HG03575 (cell line): ENCODE measurements around the gene AMTN.
"Not testable (repeated sequence)": the region's sequence is repeated elsewhere in the genome, so short reads cannot be mapped to it uniquely, and the experiment has no call there.

Experiments
- ATAC-seq: cut with Tn5 transposase; IDR thresholded peaks from one replicate; pipeline ENCODE4 v1.9.1; 2021; ENCODE audit not compliant: unreplicated experiment, insufficient number of reproducible peaks, low FRiP score; ENCODE audit errors: extremely low read depth

The AMTN gene

GRCh38 chr4:70518269-70518668, at the start of gene AMTN:
TSS of gene AMTN (plus strand) at chr4:70518569. CDS start at chr4:70518778, 209 bp downstream.
- ATAC-seq, result no peak

DNA sequence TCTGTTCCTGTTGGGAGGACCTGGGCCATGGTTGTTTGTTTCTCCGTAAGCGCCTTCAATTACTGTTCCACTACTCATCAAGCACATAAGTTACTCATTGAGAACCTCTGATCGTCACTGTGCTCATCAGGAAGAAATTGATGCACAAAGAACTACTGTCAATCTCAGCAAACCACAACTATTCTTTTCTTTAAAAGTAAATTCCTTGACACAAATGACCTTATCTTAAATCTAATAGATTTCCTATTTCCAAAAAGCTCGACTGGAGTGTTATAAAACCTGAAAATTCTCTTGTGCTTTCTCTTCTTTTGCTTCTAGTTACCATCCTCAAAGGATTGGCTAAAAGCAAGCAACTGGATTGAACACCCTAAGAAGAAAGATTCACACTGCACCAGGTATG, 46.5 kb upstream of the AMTN start, which contains the start of gene MUC7:
Gene MUC7, plus strand, starts transcription at position 301 of the 400 bp plus-strand sequence. CDS start 1,825 bp downstream, outside the sequence.
- no peak for ATAC-seq

- no peak for ATAC-seq
Measured at GRCh38 chr4:70473679-70474078, 44.7 kb upstream of the AMTN start.

GRCh38 chr4:70488748-70489147, 29.6 kb upstream of the AMTN start:
- ATAC-seq, result no peak

DNA sequence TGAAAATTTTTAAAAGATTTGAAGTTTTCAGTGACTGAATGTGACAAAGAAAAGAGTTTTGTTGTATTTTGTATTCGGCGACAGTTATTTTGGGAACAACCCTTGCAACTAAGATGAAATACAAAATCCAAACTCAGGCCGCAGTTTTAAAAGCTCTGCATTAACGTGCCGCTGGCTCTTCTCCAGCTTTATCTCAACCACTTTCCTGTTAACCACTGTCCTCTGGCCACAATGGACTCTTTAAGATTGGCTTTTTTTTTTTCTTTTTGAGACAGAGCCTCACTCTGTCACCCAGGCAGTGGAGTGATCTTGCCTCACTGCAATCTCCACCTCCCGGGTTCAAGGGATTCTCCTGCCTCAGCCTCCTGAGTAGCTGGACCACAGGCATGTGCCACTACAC, 22.1 kb upstream of the AMTN start:
- ATAC-seq, result no peak

DNA sequence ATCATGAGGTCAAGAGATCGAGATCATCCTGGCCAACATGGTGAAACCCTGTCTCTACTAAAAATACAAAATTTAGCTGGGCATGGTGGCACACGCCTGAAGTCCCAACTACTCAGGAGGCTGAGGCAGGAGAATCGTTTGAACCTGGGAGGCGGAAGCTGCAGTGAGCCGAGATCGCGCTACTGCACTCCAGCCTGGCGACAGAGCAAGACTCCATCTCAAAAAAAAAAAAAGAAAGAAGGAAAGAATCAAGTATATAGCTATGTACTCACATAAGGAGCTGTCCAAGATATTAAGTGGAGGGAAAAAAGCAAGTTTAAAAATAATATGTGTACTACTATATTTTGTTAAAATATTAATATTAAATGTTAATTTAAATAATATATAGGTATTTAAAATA, 16.5 kb upstream of the AMTN start:
- ATAC-seq, result not testable (repeated sequence)

- ATAC-seq, result no peak
Measured at GRCh38 chr4:70504733-70505132, 13.6 kb upstream of the AMTN start.

- ATAC-seq, result peak; percentile 67
Measured at GRCh38 chr4:70505151-70505748, 13.1 kb upstream of the AMTN start.

DNA sequence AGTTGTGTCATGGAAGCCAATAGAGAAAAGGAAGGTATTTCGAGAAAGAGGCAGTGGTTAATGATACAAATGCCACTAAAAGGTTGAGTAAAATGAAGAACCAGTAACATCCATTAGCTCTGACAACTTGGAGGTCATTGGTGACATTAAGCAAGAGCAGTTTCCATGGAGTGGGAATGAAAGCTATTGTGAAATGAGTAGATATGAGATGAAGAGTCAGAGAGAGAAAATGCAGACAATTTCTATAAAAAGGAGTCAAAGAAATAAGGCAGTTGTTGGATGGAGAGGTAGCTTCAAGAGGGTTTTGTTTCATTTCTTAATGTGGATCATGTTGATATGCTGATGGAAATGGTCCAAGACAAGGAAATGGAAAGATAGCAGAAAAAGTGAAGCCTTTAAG, 9.6 kb upstream of the AMTN start:
- ATAC-seq, result no peak

DNA sequence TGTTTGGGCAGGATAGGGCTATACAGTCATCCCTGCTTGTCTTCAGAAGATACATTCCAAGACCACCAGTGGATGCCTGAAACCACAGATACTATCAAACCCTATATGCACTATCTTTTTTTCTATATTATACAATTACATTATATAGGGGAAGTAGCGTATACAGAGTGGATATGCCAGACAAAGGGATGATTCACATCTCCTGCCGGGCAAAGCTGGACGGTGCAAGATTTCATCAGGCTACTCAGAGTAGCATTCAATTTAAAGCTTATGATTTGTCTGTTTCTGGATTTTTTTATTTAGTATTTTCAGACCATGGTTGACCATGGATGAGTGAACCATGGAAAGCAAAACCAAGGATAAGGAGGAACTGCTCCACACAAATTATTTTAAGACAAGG, 7.0 kb upstream of the AMTN start:
- no peak for ATAC-seq

- ATAC-seq, result no peak
Measured at GRCh38 chr4:70515367-70516250, 2.8 kb upstream of the AMTN start.

DNA sequence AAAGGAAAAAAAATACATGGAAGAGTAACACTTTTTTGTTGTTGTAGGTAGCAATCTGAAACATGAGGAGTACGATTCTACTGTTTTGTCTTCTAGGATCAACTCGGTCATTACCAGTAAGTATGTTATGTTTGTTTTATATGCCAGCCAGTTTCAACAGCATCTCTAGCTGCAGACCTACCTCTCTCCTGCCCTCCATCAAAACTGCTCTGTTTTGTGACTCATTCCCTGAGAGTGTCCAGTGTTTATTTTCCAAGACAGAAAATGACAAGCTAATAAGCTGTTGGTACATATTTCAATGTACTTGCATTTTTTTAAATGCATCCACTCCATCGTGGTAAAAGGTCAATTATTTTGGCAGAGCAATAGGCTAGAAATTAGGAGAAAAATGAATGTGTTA, 347 bp downstream of the AMTN start:
- ATAC-seq, result no peak

DNA sequence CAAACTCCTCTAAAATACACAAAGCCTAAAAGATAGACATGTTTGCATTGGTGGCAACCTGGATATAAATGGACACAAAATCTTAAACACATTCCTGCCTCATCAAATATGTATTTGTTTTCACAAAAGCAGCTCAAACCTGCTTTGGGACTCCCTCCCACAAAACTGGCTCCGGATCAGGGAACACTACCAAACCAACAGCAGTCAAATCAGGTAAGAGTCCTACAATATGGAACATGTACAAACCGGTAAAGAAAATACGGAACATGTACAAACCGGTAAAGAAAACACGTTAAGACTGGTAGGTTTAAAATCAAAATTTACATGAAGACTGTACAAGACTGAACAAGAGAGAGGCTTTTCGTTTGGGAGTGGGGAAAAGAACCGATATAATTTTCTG, 4.3 kb downstream of the AMTN start:
- ATAC-seq, result no peak

DNA sequence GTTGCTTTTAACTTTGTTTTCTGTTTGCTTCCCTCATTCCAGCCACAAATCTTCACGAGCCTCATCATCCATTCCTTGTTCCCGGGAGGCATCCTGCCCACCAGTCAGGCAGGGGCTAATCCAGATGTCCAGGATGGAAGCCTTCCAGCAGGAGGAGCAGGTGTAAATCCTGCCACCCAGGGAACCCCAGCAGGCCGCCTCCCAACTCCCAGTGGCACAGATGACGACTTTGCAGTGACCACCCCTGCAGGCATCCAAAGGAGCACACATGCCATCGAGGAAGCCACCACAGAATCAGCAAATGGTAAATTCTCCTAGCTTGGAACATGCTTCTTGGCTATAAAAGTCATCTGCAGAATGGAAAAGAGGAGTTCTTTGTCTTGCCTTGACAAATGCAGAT, 12.6 kb downstream of the AMTN start:
- ATAC-seq, result no peak

- ATAC-seq, result peak; percentile 85
Measured at GRCh38 chr4:70531981-70532380, 13.6 kb downstream of the AMTN start.

DNA sequence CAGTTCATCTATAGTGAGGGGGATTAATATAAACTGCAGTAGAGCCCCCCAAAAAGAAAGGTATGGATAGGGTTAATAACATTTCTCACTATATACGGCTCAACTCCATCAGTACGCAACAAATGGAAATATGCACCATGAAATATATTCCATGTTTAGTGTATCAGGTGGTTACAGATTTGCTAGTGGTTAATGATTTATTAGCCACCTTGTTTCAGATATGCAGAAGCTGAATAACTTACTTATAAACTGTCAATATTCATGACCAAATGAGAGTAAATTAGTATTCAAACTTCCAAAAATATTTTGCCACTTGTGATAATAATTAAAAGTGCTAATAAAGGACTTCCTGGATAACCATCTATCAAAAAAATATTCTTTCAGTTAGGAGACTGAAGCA, 14.8 kb downstream of the AMTN start:
- ATAC-seq, result no peak

DNA sequence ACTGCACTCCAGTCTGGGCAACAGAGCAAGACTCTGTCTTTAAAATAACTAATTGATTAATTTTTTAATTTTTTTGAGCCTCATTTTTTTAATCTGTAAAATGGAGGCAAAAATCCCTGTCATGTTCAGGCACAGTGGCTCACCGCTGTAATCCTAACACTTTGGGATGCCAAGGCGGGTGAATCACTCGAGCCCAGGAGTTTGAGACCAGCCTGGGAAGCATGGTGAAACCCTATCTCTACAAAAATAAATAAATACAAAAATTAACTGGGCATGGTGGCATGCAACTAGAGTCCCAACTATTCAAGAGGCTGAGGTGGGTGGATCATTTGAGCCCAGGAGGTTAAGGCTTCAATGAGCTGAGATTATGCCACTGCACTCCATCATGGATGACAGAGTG, 15.4 kb downstream of the AMTN start:
- no peak for ATAC-seq

- not testable (repeated sequence) for ATAC-seq
Measured at GRCh38 chr4:70534886-70535285, 16.5 kb downstream of the AMTN start.

GRCh38 chr4:70538869-70539268, 20.5 kb downstream of the AMTN start:
- ATAC-seq, result no peak

DNA sequence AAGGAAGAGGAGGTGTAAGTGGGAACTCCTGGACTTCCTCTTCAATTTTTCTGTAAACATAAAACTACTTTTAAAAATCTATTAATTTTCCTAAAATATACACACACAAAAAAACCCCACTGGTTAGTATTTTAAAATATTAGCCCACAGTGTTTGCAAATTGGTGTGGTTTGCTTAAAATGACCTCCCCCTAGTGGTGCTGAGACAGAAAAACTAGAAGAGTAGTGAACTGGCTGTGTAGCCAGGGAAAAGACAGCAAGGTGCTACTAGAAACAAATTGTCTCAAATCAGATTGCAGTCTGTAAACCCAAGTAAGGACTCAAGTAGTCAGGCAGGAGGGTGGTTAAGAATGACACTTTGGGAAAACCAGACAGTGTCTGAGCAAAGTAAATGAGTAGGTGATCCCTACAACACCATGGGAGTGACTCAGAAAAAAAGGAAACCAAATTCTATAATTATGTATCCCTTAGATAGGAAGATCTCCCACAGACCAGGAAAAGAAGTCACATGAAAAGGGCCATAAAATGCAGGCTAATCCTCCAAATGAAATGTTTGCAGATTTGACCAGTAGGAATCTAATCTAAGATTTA, 26.0 kb downstream of the AMTN start:
- ATAC-seq, result no peak
